ENCODE results near the gene SNX21. TPM values are rescaled to one million over a fixed set of nuclear protein-coding genes. Genes with fewer than 3 reads are reported as not detected.

The SNX21 gene
- total and polyA plus RNA-seq, 7 donors, result 8.7 to 63.9 (median 24.9) TPM

GRCh38 chr20:45882469-45883099 is 49.0 kb downstream of the SNX21 start:
- Histone ChIP-seq H3K9me3 (no peaks in the 10 kb centered on the region), H3K36me3 (ENCODE audit: insufficient read depth in 1 of 2, low read depth in 1 of 2) (peaks cover 0 to 59% of the 10 kb centered on the region in 2 donors), H3K27ac (no peak overlapping the region), H3K4me3 (no peak overlapping the region), H3K4me1 (peaks cover 18% of the 10 kb centered on the region), H3K27me3 (ENCODE audit: insufficient read depth in 3 of 3, low read length in 2 of 3) (no peaks in the 10 kb centered on the region)
- intact Hi-C loops (cut with DNase I), result no loop called here
- no peak for DNase-seq
- 54 to 77% (median 60%) methylated on average over 4 of the region's 4 CpGs for WGBS, 3 donors
- TF ChIP-seq CTCF (IDR thresholded peaks at IDR 0.05), result no peak
- ATAC-seq, result no peak

GRCh38 chr20:45883100-45883469 is 49.5 kb downstream of the SNX21 start:
- Histone ChIP-seq H3K27ac (no peak overlapping the region), H3K9me3 (no peaks in the 10 kb centered on the region), H3K36me3 (ENCODE audit: insufficient read depth in 1 of 2, low read depth in 1 of 2) (peaks cover 0 to 59% of the 10 kb centered on the region in 2 donors), H3K4me1 (peaks cover 18% of the 10 kb centered on the region), H3K4me3 (no peak overlapping the region), H3K27me3 (ENCODE audit: insufficient read depth in 3 of 3, low read length in 2 of 3) (no peaks in the 10 kb centered on the region)
- intact Hi-C loops (cut with DNase I), result no loop called here
- DNase-seq (no peak), ATAC-seq (no peak)
- TF ChIP-seq CTCF (IDR thresholded peaks at IDR 0.05), result no peak
- 59 to 77% (median 71%) methylated on average over 9 of the region's 9 CpGs for WGBS, 3 donors

- intact Hi-C loops (cut with DNase I), result no loop called here
- Histone ChIP-seq H3K36me3 (ENCODE audit: insufficient read depth in 1 of 2, low read depth in 1 of 2) (peaks cover 0 to 56% of the 10 kb centered on the region in 2 donors), H3K27me3 (ENCODE audit: insufficient read depth in 3 of 3, low read length in 2 of 3) (no peaks in the 10 kb centered on the region), H3K27ac (no peak overlapping the region), H3K4me1 (peaks cover 36% of the 10 kb centered on the region), H3K9me3 (no peaks in the 10 kb centered on the region), H3K4me3 (no peak overlapping the region)
- ATAC-seq, result no peak
- no peak for TF ChIP-seq CTCF (IDR thresholded peaks at IDR 0.05)
- no peak for DNase-seq
- WGBS, 3 donors, result 76 to 84% (median 81%) methylated on average over 19 of the region's 19 CpGs
Measured at GRCh38 chr20:45886590-45887345, 53.2 kb downstream of the SNX21 start.

- intact Hi-C loops (cut with DNase I), result no loop called here
- Histone ChIP-seq H3K27ac (no peak within 1 kb of the TSS), H3K9me3 (no peaks in the 10 kb centered on the region), H3K36me3 (ENCODE audit: insufficient read depth in 1 of 2, low read depth in 1 of 2) (peaks cover 0 to 53% of the 10 kb centered on the region in 2 donors), H3K27me3 (ENCODE audit: insufficient read depth in 3 of 3, low read length in 2 of 3) (no peaks in the 10 kb centered on the region), H3K4me1 (peaks cover 37% of the 10 kb centered on the region), H3K4me3 (no peak within 1 kb of the TSS)
- WGBS, 3 donors, result 85 to 95% (median 89%) methylated on average over 8 of the region's 8 CpGs
- no peak for ATAC-seq
- no peak for DNase-seq
- no peak for TF ChIP-seq CTCF (IDR thresholded peaks at IDR 0.05)
Measured at GRCh38 chr20:45887346-45887715, 53.7 kb downstream of the SNX21 start, which contains the start of gene SPATA25. SPATA25 (minus strand) TSS chr20:45887622; CDS start chr20:45887590, 32 bp downstream.
